Fibroblast of lung (primary cell): ENCODE results near the gene RCBTB1.

ENCODE experiments used
- EZH2 ChIP-seq: IDR thresholded peaks from 2 replicates; pipeline ENCODE4 v1.5.1; 2012; ENCODE audit warnings: low read length, control low read depth, mild to moderate bottlenecking; ENCODE audit errors: missing control alignments
- TF ChIP-seq, protein P1 (sequence below), 2 donors: IDR thresholded peaks in 1 of 2; conservative IDR thresholded peaks in 1 of 2; 1 replicate in 1 of 2; 2 replicates in 1 of 2; pipeline ENCODE4 v1.5.1; 2011 to 2012; ENCODE audit warnings: low read length in 2 of 2, control low read depth in 1 of 2, inconsistent platforms in 1 of 2, low read depth in 1 of 2, mild to moderate bottlenecking in 1 of 2

DNA sequence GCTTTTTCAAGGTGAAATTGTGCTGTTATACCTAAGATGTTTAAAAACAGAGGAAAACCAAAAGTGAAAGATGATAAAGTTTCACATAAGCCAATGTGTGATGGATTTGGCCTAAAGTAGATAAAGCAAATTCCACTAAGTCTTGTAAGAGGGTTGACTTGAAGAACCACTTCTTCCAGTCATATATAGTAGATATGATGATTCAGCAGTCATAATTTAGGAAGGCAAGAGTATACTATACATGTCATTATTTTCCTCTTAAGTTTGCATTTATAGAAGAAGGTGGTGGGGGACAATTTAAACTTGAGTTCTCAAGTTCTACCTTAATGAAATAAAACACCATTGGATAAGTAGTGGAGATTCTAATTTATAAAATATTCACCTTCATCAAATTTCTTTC lies 52.3 kb downstream of the RCBTB1 start:
- TF ChIP-seq, protein P1, sequence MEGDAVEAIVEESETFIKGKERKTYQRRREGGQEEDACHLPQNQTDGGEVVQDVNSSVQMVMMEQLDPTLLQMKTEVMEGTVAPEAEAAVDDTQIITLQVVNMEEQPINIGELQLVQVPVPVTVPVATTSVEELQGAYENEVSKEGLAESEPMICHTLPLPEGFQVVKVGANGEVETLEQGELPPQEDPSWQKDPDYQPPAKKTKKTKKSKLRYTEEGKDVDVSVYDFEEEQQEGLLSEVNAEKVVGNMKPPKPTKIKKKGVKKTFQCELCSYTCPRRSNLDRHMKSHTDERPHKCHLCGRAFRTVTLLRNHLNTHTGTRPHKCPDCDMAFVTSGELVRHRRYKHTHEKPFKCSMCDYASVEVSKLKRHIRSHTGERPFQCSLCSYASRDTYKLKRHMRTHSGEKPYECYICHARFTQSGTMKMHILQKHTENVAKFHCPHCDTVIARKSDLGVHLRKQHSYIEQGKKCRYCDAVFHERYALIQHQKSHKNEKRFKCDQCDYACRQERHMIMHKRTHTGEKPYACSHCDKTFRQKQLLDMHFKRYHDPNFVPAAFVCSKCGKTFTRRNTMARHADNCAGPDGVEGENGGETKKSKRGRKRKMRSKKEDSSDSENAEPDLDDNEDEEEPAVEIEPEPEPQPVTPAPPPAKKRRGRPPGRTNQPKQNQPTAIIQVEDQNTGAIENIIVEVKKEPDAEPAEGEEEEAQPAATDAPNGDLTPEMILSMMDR (conservative IDR thresholded peaks at IDR 0.05 in 1 of 2, IDR thresholded peaks at IDR 0.05 in 1 of 2; ENCODE audit: low read depth in 1 of 2, low read length in 2 of 2): no peak
- TF ChIP-seq EZH2: no peak
